Measurements from ENCODE around the gene PNPLA7. TPM values are rescaled to one million over a fixed set of nuclear protein-coding genes. Genes with fewer than 3 reads are reported as not detected.

PNPLA7 gene
- total and polyA plus RNA-seq, 2 of the 8 experiments (the other 6 are each of a cell fraction or from before 2014, with no cell fraction given) = 0.35 to 0.47 TPM

- CTCF ChIA-PET (ENCODE audit: partially characterized antibody) = interaction anchor here (0.6 to 1.7 kb wide), 4 partner anchors 11 to 591 kb away, joined by 3 to 8 read pairs (median 3); partner anchors contain the start of genes EXD3 and NOXA1
- Histone ChIP-seq H3K36me3 (ENCODE audit: control insufficient read depth in 2 of 4, insufficient read depth in 4 of 4, low read length in 3 of 4) (no peaks in the 10 kb centered on the region), H4K5ac (ENCODE audit: insufficient read length, low read depth, low read length) (no peak overlapping the region), H2BK5ac (ENCODE audit: low read depth, low read length) (no peak overlapping the region), H2AFZ (ENCODE audit: low read length) (no peak overlapping the region), H3K18ac (ENCODE audit: extremely low read depth, low read length) (peak overlapping the region; percentile 71), H3K27me3 (replicated peaks in 1 of 4; ENCODE audit: control insufficient read depth in 3 of 4, extremely low read depth in 1 of 4, insufficient read depth in 3 of 4, low read length in 3 of 4) (no peaks in the 10 kb centered on the region), H3K27ac (ENCODE audit: low read depth, low read length) (no peak overlapping the region), H2BK12ac (ENCODE audit: low read depth, low read length) (no peak overlapping the region), H3K79me1 (ENCODE audit: low read depth, low read length) (peaks cover 9% of the 10 kb centered on the region), H3K23me2 (ENCODE audit: low read depth, low read length) (peaks cover 3% of the 10 kb centered on the region; the same call in 1 of the 2 replicates), H4K91ac (replicated peaks; ENCODE audit: insufficient read length, low read length) (no peak overlapping the region), H3K4me3 (ENCODE audit: extremely low read depth in 1 of 4, insufficient read depth in 2 of 4, low read depth in 3 of 4, low read length in 4 of 4) (no peak overlapping the region), H3K9ac (replicated peaks in 1 of 4; ENCODE audit: extremely low read depth in 1 of 4, low read depth in 3 of 4, low read length in 3 of 4) (no peak overlapping the region), H4K8ac (ENCODE audit: extremely low read depth, insufficient read depth, low read length) (no peak overlapping the region), H3K9me3 (ENCODE audit: insufficient read depth in 2 of 2, low read depth in 1 of 2, low read length in 1 of 2) (no peaks in the 10 kb centered on the region), H3K14ac (ENCODE audit: insufficient read length) (no peak overlapping the region), H3K79me2 (ENCODE audit: control insufficient read depth in 1 of 2, insufficient read depth in 2 of 2, low read length in 2 of 2) (no peaks in the 10 kb centered on the region), H3K4ac (replicated peaks; ENCODE audit: insufficient read length, low read depth, low read length) (no peak overlapping the region), H2AK5ac (ENCODE audit: low read depth, low read length) (no peak overlapping the region), H3K4me1 (replicated peaks in 1 of 4; ENCODE audit: control insufficient read depth in 3 of 4, insufficient read depth in 4 of 4, low read length in 3 of 4) (peaks cover 0 to 5% (median 0%) of the 10 kb centered on the region in 4 experiments; a peak in 5 of 7 replicates), H3K56ac (replicated peaks; ENCODE audit: insufficient read length, low read depth, low read length) (no peak overlapping the region), H4K20me1 (replicated peaks in 1 of 2; ENCODE audit: control insufficient read depth in 1 of 2, insufficient read depth in 2 of 2, low read length in 2 of 2) (peaks cover 0 to 3% of the 10 kb centered on the region in 2 experiments), H3K23ac (ENCODE audit: insufficient read length) (no peak overlapping the region), H2BK20ac (ENCODE audit: low read length) (no peak overlapping the region), H3K4me2 (ENCODE audit: insufficient read depth in 1 of 2, low read depth in 2 of 2, low read length in 2 of 2) (no peak overlapping the region), H2BK15ac (ENCODE audit: low read length) (no peak overlapping the region), H2BK120ac (replicated peaks; ENCODE audit: low read depth, low read length) (no peak overlapping the region)
- DNase-seq (ENCODE audit: low read depth in 1 of 2, low spot score in 2 of 2) (no peak), FAIRE-seq (no peak)
- POLR2A ChIA-PET (ENCODE audit: partially characterized antibody) = interaction anchor here (0.7 to 1.8 kb wide), 4 partner anchors 10 to 171 kb away, joined by 3 to 10 read pairs (median 4); partner anchors contain the start of genes EXD3, NOXA1 and TUBB4B
- 88 to 100% methylated on average over 1 to 14 of the region's 30 CpGs for WGBS, 2 experiments (ENCODE audit: extremely low coverage in 1 of 2, insufficient coverage in 1 of 2, insufficient read length in 1 of 2, insufficient replicate concordance in 2 of 2, low coverage in 1 of 2, low lambda C conversion rate in 2 of 2, missing lambda C conversion rate in 1 of 2)
- no peak for TF ChIP-seq RFX5 (IDR thresholded peaks at IDR 0.05; ENCODE audit: borderline replicate concordance, low read depth, low read length)
- TF ChIP-seq JUN (IDR thresholded peaks at IDR 0.05; ENCODE audit: low read depth, low read length) = no peak
- TF ChIP-seq SRF (IDR thresholded peaks at IDR 0.05; ENCODE audit: low read depth, low read length) = no peak
- TF ChIP-seq ATF3 (IDR thresholded peaks at IDR 0.05; ENCODE audit: insufficient read depth, low read depth, low read length) = no peak
These were observed 138.4 kb downstream of the PNPLA7 start for GRCh38 chr9:137411645-137412380.

All from H1 (cell line).